HL-60 (cell line): ENCODE results near the gene LHFPL6.

Source experiments
- DNase-seq, 2 experiments: peaks; one replicate each; pipeline ENCODE4 v3.0.0-alpha.2; 2010 to 2020; ENCODE audit warnings: low read depth in 1 of 2, low spot score in 1 of 2
- H3K27ac ChIP-seq: fragments of 250-450 bp; sonication (Bioruptor Pico); replicated peaks from 2 replicates; pipeline ENCODE4 v1.5.1; 2020; ENCODE audit warnings: mild to moderate bottlenecking, moderate library complexity
- H3K27me3 ChIP-seq: fragments of 250-450 bp; sonication (Bioruptor Pico); 2 replicates; pipeline ENCODE4 v1.5.1; 2021; ENCODE audit warnings: mild to moderate bottlenecking, moderate library complexity; ENCODE audit not compliant: insufficient read depth, poor library complexity, severe bottlenecking
- H3K4me3 ChIP-seq: replicated peaks from 2 replicates; pipeline ENCODE4 v1.5.1; 2011; ENCODE audit warnings: mild to moderate bottlenecking, control low read depth, low read length; ENCODE audit not compliant: insufficient read depth
- GABPA ChIP-seq: IDR thresholded peaks from 2 replicates; pipeline ENCODE4 v1.6.1; 2012; ENCODE audit warnings: low read depth
- POLR2AphosphoS5 ChIP-seq: IDR thresholded peaks from 2 replicates; pipeline ENCODE4 v1.6.1; 2012; ENCODE audit warnings: low read depth
- SPI1 ChIP-seq: IDR thresholded peaks from 2 replicates; pipeline ENCODE4 v1.6.1; 2012; ENCODE audit warnings: low read depth, mild to moderate bottlenecking, borderline replicate concordance
- TF ChIP-seq, protein P1 (sequence below): IDR thresholded peaks from 2 replicates; pipeline ENCODE4 v1.6.1; 2012; ENCODE audit warnings: low read depth; ENCODE audit not compliant: insufficient replicate concordance
- TF ChIP-seq, protein P2 (sequence below): IDR thresholded peaks from one replicate; pipeline ENCODE4 v1.5.1; 2011; ENCODE audit warnings: low read length, control low read depth, inconsistent platforms; ENCODE audit not compliant: insufficient read depth

The LHFPL6 gene

DNA sequence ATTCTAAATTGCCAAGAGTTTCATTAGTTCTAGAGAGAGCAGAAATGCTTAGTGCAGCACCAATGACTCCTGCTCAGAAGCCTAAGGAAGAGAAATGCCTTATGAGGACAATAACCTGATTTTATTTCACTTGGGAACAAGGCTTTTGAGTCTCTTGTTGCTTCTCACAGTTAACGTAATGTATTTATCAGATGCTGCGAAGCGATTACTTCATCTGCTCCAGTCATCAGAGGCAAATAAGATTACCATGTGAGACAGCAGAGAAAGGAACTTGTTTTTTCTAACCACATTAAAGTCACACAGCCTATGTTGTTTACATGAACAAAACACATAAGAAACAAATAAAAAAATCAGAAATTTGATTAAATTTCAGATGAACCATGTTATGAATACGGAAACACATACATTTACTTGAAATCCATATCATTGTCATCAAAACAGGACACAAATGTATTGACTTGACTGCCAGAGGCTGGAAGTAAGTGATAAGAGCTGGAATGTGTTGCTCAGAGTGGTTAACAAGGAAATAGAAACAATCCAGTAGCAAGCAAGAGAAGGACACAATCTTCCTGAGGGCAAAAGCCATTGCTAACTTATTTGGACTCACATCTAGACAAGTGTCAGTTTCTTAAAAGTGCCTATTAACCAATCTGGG lies 147.3 kb downstream of the LHFPL6 start:
- DNase-seq: no peak
- Histone ChIP-seq H3K4me3 (no peak overlapping the region), H3K27me3 (no peaks in the 10 kb centered on the region), H3K27ac (no peak overlapping the region)
- TF ChIP-seq, protein P1, sequence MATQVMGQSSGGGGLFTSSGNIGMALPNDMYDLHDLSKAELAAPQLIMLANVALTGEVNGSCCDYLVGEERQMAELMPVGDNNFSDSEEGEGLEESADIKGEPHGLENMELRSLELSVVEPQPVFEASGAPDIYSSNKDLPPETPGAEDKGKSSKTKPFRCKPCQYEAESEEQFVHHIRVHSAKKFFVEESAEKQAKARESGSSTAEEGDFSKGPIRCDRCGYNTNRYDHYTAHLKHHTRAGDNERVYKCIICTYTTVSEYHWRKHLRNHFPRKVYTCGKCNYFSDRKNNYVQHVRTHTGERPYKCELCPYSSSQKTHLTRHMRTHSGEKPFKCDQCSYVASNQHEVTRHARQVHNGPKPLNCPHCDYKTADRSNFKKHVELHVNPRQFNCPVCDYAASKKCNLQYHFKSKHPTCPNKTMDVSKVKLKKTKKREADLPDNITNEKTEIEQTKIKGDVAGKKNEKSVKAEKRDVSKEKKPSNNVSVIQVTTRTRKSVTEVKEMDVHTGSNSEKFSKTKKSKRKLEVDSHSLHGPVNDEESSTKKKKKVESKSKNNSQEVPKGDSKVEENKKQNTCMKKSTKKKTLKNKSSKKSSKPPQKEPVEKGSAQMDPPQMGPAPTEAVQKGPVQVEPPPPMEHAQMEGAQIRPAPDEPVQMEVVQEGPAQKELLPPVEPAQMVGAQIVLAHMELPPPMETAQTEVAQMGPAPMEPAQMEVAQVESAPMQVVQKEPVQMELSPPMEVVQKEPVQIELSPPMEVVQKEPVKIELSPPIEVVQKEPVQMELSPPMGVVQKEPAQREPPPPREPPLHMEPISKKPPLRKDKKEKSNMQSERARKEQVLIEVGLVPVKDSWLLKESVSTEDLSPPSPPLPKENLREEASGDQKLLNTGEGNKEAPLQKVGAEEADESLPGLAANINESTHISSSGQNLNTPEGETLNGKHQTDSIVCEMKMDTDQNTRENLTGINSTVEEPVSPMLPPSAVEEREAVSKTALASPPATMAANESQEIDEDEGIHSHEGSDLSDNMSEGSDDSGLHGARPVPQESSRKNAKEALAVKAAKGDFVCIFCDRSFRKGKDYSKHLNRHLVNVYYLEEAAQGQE: no peak

- TF ChIP-seq GABPA (no peak), POLR2AphosphoS5 (no peak), SPI1 (no peak)
- TF ChIP-seq, protein P1: no peak
- TF ChIP-seq, protein P2, sequence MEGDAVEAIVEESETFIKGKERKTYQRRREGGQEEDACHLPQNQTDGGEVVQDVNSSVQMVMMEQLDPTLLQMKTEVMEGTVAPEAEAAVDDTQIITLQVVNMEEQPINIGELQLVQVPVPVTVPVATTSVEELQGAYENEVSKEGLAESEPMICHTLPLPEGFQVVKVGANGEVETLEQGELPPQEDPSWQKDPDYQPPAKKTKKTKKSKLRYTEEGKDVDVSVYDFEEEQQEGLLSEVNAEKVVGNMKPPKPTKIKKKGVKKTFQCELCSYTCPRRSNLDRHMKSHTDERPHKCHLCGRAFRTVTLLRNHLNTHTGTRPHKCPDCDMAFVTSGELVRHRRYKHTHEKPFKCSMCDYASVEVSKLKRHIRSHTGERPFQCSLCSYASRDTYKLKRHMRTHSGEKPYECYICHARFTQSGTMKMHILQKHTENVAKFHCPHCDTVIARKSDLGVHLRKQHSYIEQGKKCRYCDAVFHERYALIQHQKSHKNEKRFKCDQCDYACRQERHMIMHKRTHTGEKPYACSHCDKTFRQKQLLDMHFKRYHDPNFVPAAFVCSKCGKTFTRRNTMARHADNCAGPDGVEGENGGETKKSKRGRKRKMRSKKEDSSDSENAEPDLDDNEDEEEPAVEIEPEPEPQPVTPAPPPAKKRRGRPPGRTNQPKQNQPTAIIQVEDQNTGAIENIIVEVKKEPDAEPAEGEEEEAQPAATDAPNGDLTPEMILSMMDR: no peak
- Histone ChIP-seq H3K27ac (no peak overlapping the region), H3K27me3 (no peaks in the 10 kb centered on the region), H3K4me3 (no peak overlapping the region)
- DNase-seq: no peak
Observed at GRCh38 chr13:39452834-39453233, 150.2 kb downstream of the LHFPL6 start.

DNA sequence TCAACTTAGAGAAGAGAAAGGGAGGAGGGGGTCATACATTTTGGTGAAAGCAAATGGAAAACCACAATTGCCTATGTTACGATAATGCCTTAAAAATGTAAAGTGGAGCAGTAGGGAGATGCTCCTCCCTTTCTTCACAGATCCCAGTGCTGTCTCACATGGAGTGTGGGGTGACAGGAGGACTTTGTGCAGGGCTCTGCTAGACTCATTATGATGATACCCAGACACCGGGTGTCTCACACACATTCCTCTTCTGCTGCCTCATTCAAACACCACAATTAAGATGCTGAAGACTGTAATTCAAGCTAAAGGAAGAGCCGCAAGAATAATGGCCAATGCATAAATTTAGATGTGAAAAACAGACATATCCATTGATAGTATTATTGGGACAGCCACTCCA lies 150.6 kb downstream of the LHFPL6 start:
- TF ChIP-seq SPI1: no peak
- TF ChIP-seq, protein P2: no peak
- TF ChIP-seq, protein P1: no peak
- no peak for TF ChIP-seq POLR2AphosphoS5
- no peak for TF ChIP-seq GABPA
- Histone ChIP-seq H3K27ac (peak overlapping the region; percentile 35), H3K4me3 (no peak overlapping the region), H3K27me3 (no peaks in the 10 kb centered on the region)
- DNase-seq: no peak
